SK-N-SH (cell line): ENCODE results near the gene PFN1. TPM values are rescaled to one million over a fixed set of nuclear protein-coding genes. Genes with fewer than 3 reads are reported as not detected.

Source experiments
- CTCF ChIA-PET: fragments of 300-600, 350-600 bp; formaldehyde crosslinking; extraction: SDS; loops from one replicate; lab custom pipeline; 2021; lab: Yijun Ruan, JAX
- POLR2A ChIA-PET: fragments of 350-600 bp; sonication (Branson Sonifier 250); formaldehyde crosslinking; extraction: SDS; loops from one replicate; lab custom pipeline; 2020; ENCODE audit warnings: antibody characterized with exemption, inconsistent platforms; lab: Yijun Ruan, JAX
- DNase-seq: peaks from one replicate; pipeline ENCODE4 v3.0.0; 2012
- H2AFZ ChIP-seq: fragments of 200-600 bp; sonication (generic); 2 replicates; pipeline ENCODE4 v1.8.1; 2016; ENCODE audit warnings: antibody characterized with exemption, mild to moderate bottlenecking, low read depth
- H3F3A ChIP-seq: fragments of 200-600 bp; sonication (generic); replicated peaks from 2 replicates; pipeline ENCODE3; 2016; ENCODE audit warnings: antibody characterized with exemption, mild to moderate bottlenecking; ENCODE audit not compliant: insufficient read depth
- H3K27ac ChIP-seq, 2 experiments: fragments of 200-500 bp in 1 of 2; fragments of 200-600 bp in 1 of 2; sonication (Bioruptor generic) in 1 of 2; sonication (generic), shearing (Covaris generic) in 1 of 2; 2 replicates each; pipeline versions ENCODE4 v1.5.1 to v1.6.1; 2014 to 2016; ENCODE audit warnings: low read depth in 2 of 2, inconsistent platforms in 1 of 2, low read length in 1 of 2, mild to moderate bottlenecking in 1 of 2, mixed read lengths in 1 of 2
- H3K27me3 ChIP-seq: fragments of 200-600 bp; sonication (generic), shearing (Covaris generic); 2 replicates; pipeline ENCODE4 v1.6.1; 2016; ENCODE audit warnings: mixed run types; ENCODE audit not compliant: insufficient read depth
- H3K36me3 ChIP-seq, 2 experiments: fragments of 200-500 bp in 1 of 2; fragments of 200-600 bp in 1 of 2; sonication (Bioruptor generic) in 1 of 2; sonication (generic) in 1 of 2; replicated peaks in 1 of 2; 2 replicates each; pipeline versions ENCODE3 to v1.5.1; 2014 to 2016; ENCODE audit warnings: low read length in 1 of 2, mild to moderate bottlenecking in 1 of 2; ENCODE audit not compliant: insufficient read depth in 2 of 2, control insufficient read depth in 1 of 2
- H3K4me1 ChIP-seq, 2 experiments: fragments of 200-500 bp in 1 of 2; fragments of 200-600 bp in 1 of 2; sonication (Bioruptor generic) in 1 of 2; sonication (generic), shearing (Covaris generic) in 1 of 2; 2 replicates each; pipeline versions ENCODE4 v1.5.1 to v1.6.1; 2014 to 2016; ENCODE audit warnings: low read depth in 1 of 2, low read length in 1 of 2, mixed run types in 1 of 2; ENCODE audit not compliant: insufficient read depth in 2 of 2, control insufficient read depth in 1 of 2
- H3K4me2 ChIP-seq: fragments of 200-600 bp; sonication (generic), shearing (Covaris generic); 2 replicates; pipeline ENCODE4 v1.6.1; 2017; ENCODE audit warnings: mixed run types
- H3K4me3 ChIP-seq, 2 experiments: fragments of 200-500 bp in 1 of 2; fragments of 200-600 bp in 1 of 2; sonication (Bioruptor generic) in 1 of 2; sonication (generic), shearing (Covaris generic) in 1 of 2; 2 replicates each; pipeline versions ENCODE4 v1.5.1 to v1.8.1; 2014 to 2016; ENCODE audit warnings: low read depth in 2 of 2, inconsistent platforms in 1 of 2, low read length in 1 of 2, mild to moderate bottlenecking in 1 of 2, mixed read lengths in 1 of 2, moderate library complexity in 1 of 2
- H3K79me2 ChIP-seq: fragments of 200-600 bp; sonication (generic); 2 replicates; pipeline ENCODE4 v1.8.1; 2017; ENCODE audit warnings: mild to moderate bottlenecking; ENCODE audit not compliant: insufficient read depth
- H3K9ac ChIP-seq: fragments of 200-600 bp; sonication (generic); 2 replicates; pipeline ENCODE4 v1.6.1; 2017; ENCODE audit warnings: mixed run types
- H3K9me2 ChIP-seq: fragments of 200-600 bp; sonication (generic); 2 replicates; pipeline ENCODE4 v1.6.1; 2017; ENCODE audit warnings: mixed run types
- H3K9me3 ChIP-seq: fragments of 200-600 bp; sonication (generic); 2 replicates; pipeline ENCODE4 v1.6.1; 2017; ENCODE audit warnings: mixed run types, mild to moderate bottlenecking, moderate library complexity
- H4K20me1 ChIP-seq: fragments of 200-600 bp; sonication (generic); 2 replicates; pipeline ENCODE4 v1.6.1; 2017; ENCODE audit warnings: mild to moderate bottlenecking, mixed run types; ENCODE audit not compliant: insufficient read depth
- CHD2 ChIP-seq: fragments of 150-350 bp; IDR thresholded peaks from 2 replicates; pipeline ENCODE4 v1.6.1; 2018; ENCODE audit warnings: low read length; ENCODE audit not compliant: partially characterized antibody
- CTCF ChIP-seq: fragments of 200-600 bp; sonication (generic); IDR thresholded peaks from 2 replicates; pipeline ENCODE4 v1.6.1; 2017; ENCODE audit warnings: antibody characterized with exemption, mild to moderate bottlenecking, moderate library complexity
- EZH2phosphoT487 ChIP-seq: fragments of 200-600 bp; sonication (generic); IDR thresholded peaks from 2 replicates; pipeline ENCODE4 v1.6.1; 2017; ENCODE audit warnings: low read depth, mixed run types, mild to moderate bottlenecking, antibody characterized with exemption, moderate library complexity, borderline replicate concordance
- FOSL2 ChIP-seq: IDR thresholded peaks from 2 replicates; pipeline ENCODE4 v1.4.0; 2012; ENCODE audit warnings: low read depth, mild to moderate bottlenecking, moderate library complexity, borderline replicate concordance
- FOXJ3 ChIP-seq: sonication (generic); formaldehyde crosslinking; IDR thresholded peaks from 2 replicates; pipeline ENCODE4 v1.5.1; 2020; ENCODE audit warnings: mild to moderate bottlenecking, missing genetic modification reagents
- FOXM1 ChIP-seq: IDR thresholded peaks from 2 replicates; pipeline ENCODE4 v1.4.0; 2012; ENCODE audit warnings: low read depth, mild to moderate bottlenecking
- GABPA ChIP-seq: IDR thresholded peaks from 2 replicates; pipeline ENCODE4 v1.4.0; 2012; ENCODE audit warnings: low read depth, mild to moderate bottlenecking
- GATA2 ChIP-seq: sonication (generic); formaldehyde crosslinking; IDR thresholded peaks from 2 replicates; pipeline ENCODE4 v1.5.0; 2020; ENCODE audit warnings: mild to moderate bottlenecking, missing genetic modification reagents
- JUND ChIP-seq: IDR thresholded peaks from 2 replicates; pipeline ENCODE4 v1.4.0; 2012
- MAX ChIP-seq: IDR thresholded peaks from 2 replicates; pipeline ENCODE4 v1.4.0; 2012; ENCODE audit warnings: low read depth
- NFIC ChIP-seq: IDR thresholded peaks from 2 replicates; pipeline ENCODE4 v1.4.0; 2012; ENCODE audit warnings: borderline replicate concordance
- NRF1 ChIP-seq: IDR thresholded peaks from 2 replicates; pipeline ENCODE4 v1.6.1; 2012; ENCODE audit warnings: low read depth, mild to moderate bottlenecking, low read length
- PBX3 ChIP-seq: IDR thresholded peaks from 2 replicates; pipeline ENCODE4; 2012
- POLR2AphosphoS5 ChIP-seq: IDR thresholded peaks from 2 replicates; pipeline ENCODE4 v1.6.1; 2012; ENCODE audit warnings: low read depth, low read length
- RCOR1 ChIP-seq: fragments of 150-350 bp; IDR thresholded peaks from 2 replicates; pipeline ENCODE4 v1.6.1; 2017; ENCODE audit warnings: antibody characterized with exemption, low read length
- RFX5 ChIP-seq: IDR thresholded peaks from 2 replicates; pipeline ENCODE4 v1.6.1; 2012; ENCODE audit warnings: mild to moderate bottlenecking, improper control_type of control experiment, low read length
- SIN3A ChIP-seq: IDR thresholded peaks from 2 replicates; pipeline ENCODE4 v1.6.1; 2012; ENCODE audit warnings: low read depth, mild to moderate bottlenecking, low read length, moderate library complexity, borderline replicate concordance
- TCF12 ChIP-seq: IDR thresholded peaks from 2 replicates; pipeline ENCODE4 v1.4.0; 2012
- TEAD4 ChIP-seq: IDR thresholded peaks from 2 replicates; pipeline ENCODE4 v1.4.0; 2012; ENCODE audit warnings: mild to moderate bottlenecking, borderline replicate concordance; ENCODE audit not compliant: insufficient read depth
- USF1 ChIP-seq: IDR thresholded peaks from 2 replicates; pipeline ENCODE4 v1.4.0; 2012; ENCODE audit warnings: low read depth, borderline replicate concordance
- ZBTB33 ChIP-seq: IDR thresholded peaks from 2 replicates; pipeline ENCODE4 v1.4.0; 2012; ENCODE audit warnings: low read depth, borderline replicate concordance
- WGBS: methylation state at CpG from one replicate; pipeline ENCODE4 v1.1.6; 2017; ENCODE audit warnings: low lambda C conversion rate; 5-methylcytosine and 5-hydroxymethylcytosine counted together
- polyA plus RNA-seq, 3 experiments: library from polyadenylated mRNA; depleted of rRNA; stranded (reverse); fragments of >200 nt; gene quantifications; 2 replicates each; pipeline ENCODE4 v1.2.3, GENCODE V29; 2012

The PFN1 gene
- polyA plus RNA-seq, 1 of the 3 experiments (the other 2 are of a cell fraction), result 2,484 TPM

GRCh38 chr17:4901108-4901647 is 47.2 kb downstream of the PFN1 start:
- H3K9me2 ChIP-seq, result no peaks in the 10 kb centered on the region
- ChIA-PET CTCF (interaction anchor here (1.3 to 6.5 kb wide), 3 partner anchors 11 to 113 kb away, joined by 5 to 47 read pairs (median 45); partner anchors contain the start of genes GLTPD2 and VMO1), POLR2A (no interaction called here)
- no peak overlapping the region for H3K4me3 ChIP-seq
- TF ChIP-seq MAX (no peak), PBX3 (no peak), CHD2 (no peak), GABPA (no peak), CTCF (no peak)
- 98% methylated on average over 30 of the region's 37 CpGs for WGBS
- no peaks in the 10 kb centered on the region for H3K9me3 ChIP-seq
- no peak overlapping the region for H3K9ac ChIP-seq
- H3K79me2 ChIP-seq, result no peaks in the 10 kb centered on the region
- DNase-seq, result no peak
- no peak overlapping the region for H3K27ac ChIP-seq
- H3K27me3 ChIP-seq, result no peaks in the 10 kb centered on the region
- H3K4me1 ChIP-seq, result peaks cover 0 to 10% of the 10 kb centered on the region in 2 experiments; a peak in 1 of 4 replicates
- no peak overlapping the region for H3K4me2 ChIP-seq
- H3F3A ChIP-seq, result no peaks in the 10 kb centered on the region
- peaks cover 0 to 21% of the 10 kb centered on the region in 2 experiments for H3K36me3 ChIP-seq
- no peaks in the 10 kb centered on the region for H4K20me1 ChIP-seq
- no peak overlapping the region for H2AFZ ChIP-seq

GRCh38 chr17:4900231-4901107 is 47.9 kb downstream of the PFN1 start:
- ChIA-PET POLR2A (no interaction called here), CTCF (interaction anchor here (1.1 to 6.5 kb wide), 5 partner anchors 9 to 112 kb away, joined by 3 to 47 read pairs (median 15); partner anchors contain the start of genes GLTPD2, RNF167, SLC25A11 and VMO1)
- peaks cover 0 to 25% of the 10 kb centered on the region in 2 experiments for H3K36me3 ChIP-seq
- 94% methylated on average over 36 of the region's 65 CpGs for WGBS
- no peak for DNase-seq
- no peak overlapping the region for H3K4me2 ChIP-seq
- H3K27ac ChIP-seq, result no peak overlapping the region
- no peaks in the 10 kb centered on the region for H3K9me2 ChIP-seq
- H4K20me1 ChIP-seq, result no peaks in the 10 kb centered on the region
- no peaks in the 10 kb centered on the region for H3K79me2 ChIP-seq
- no peak overlapping the region for H3K4me3 ChIP-seq
- no peak overlapping the region for H2AFZ ChIP-seq
- H3K27me3 ChIP-seq, result no peaks in the 10 kb centered on the region
- H3F3A ChIP-seq, result no peaks in the 10 kb centered on the region
- H3K9me3 ChIP-seq, result no peaks in the 10 kb centered on the region
- no peak overlapping the region for H3K9ac ChIP-seq
- H3K4me1 ChIP-seq, result peaks cover 0 to 10% of the 10 kb centered on the region in 2 experiments; a peak in 1 of 4 replicates
- no peak for TF ChIP-seq TEAD4
- no peak for TF ChIP-seq SIN3A
- no peak for TF ChIP-seq FOSL2
- no peak for TF ChIP-seq RFX5
- no peak for TF ChIP-seq RCOR1
- no peak for TF ChIP-seq FOXM1
- TF ChIP-seq POLR2AphosphoS5, result no peak
- no peak for TF ChIP-seq MAX
- no peak for TF ChIP-seq NRF1
- no peak for TF ChIP-seq JUND
- no peak for TF ChIP-seq EZH2phosphoT487
- no peak for TF ChIP-seq TCF12
- TF ChIP-seq USF1, result no peak
- TF ChIP-seq FOXJ3 (CRISPR knock-in tag), result no peak
- no peak for TF ChIP-seq GATA2
- no peak for TF ChIP-seq NFIC
- TF ChIP-seq ZBTB33, result no peak
